Subcutaneous abdominal adipose tissue (tissue), 5 donors: ENCODE results near the gene CYP24A1.

Experiments
- H3K27ac ChIP-seq: one replicate; pipeline ENCODE4 v1.7.0; 2013; ENCODE audit warnings: low read depth, mild to moderate bottlenecking, inconsistent platforms, low read length, moderate library complexity
- H3K27me3 ChIP-seq, 5 donors: one replicate each; pipeline ENCODE4 v1.7.0; 2013; ENCODE audit warnings: low read length in 5 of 5, inconsistent platforms in 1 of 5; ENCODE audit not compliant: control insufficient read depth in 5 of 5, insufficient read depth in 4 of 5
- H3K36me3 ChIP-seq, 5 donors: one replicate each; pipeline ENCODE4 v1.7.0; 2013; ENCODE audit warnings: low read length in 5 of 5; ENCODE audit not compliant: control insufficient read depth in 5 of 5, insufficient read depth in 5 of 5
- H3K4me1 ChIP-seq, 5 donors: one replicate each; pipeline ENCODE4 v1.7.0; 2013; ENCODE audit warnings: low read length in 5 of 5, mild to moderate bottlenecking in 3 of 5, moderate library complexity in 1 of 5; ENCODE audit not compliant: control insufficient read depth in 5 of 5, insufficient read depth in 5 of 5
- H3K4me3 ChIP-seq, 5 donors: one replicate each; pipeline ENCODE4 v1.7.0; 2013; ENCODE audit warnings: low read length in 5 of 5, low read depth in 1 of 5
- H3K9ac ChIP-seq, 5 donors: one replicate each; pipeline ENCODE4 v1.7.0; 2013; ENCODE audit warnings: low read length in 5 of 5, mild to moderate bottlenecking in 4 of 5, moderate library complexity in 3 of 5
- H3K9me3 ChIP-seq, 5 donors: one replicate each; pipeline ENCODE4 v1.7.0; 2013; ENCODE audit warnings: low read length in 5 of 5; ENCODE audit not compliant: control insufficient read depth in 5 of 5
- donor health status: healthy.
- donor health status: healthy.
- donor health status: healthy.
- donor health status: healthy.
- donor health status: healthy.

CYP24A1 gene

DNA sequence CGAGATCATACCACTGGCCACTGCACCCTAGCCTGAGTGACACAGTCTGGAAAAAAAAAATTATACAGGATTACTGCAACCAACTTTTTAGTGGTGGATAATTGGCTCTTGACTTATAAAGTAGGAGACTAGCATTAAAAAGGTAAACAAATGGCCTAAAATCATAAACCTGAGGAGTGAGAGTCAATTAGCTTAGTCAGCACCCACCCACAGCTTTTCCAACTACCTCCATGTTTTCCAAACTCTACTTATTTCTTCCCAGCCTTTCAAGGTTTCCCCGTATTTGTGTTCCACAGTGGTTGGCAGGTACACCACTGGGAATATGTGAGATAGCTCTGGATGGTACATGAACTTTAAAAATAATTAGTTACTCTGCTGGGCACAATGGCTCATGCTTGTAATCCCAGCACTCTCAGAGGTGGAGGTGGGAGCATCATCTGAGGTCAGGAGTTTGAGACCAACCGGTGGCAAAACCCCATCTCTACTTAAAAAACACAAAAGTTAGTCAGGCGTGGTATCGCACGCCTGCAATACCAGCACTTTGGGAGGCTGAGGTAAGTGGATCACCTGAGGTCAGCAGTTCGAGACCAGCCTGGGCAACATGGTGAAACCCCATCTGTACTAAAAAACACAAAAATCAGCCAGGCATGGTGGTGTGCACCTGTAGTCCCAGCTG lies 6.7 kb downstream of the CYP24A1 start:
- Histone ChIP-seq H3K9me3 (no peaks in the 10 kb centered on the region), H3K4me3 (no peak overlapping the region), H3K9ac (no peak overlapping the region), H3K27me3 (peaks cover 9 to 46% (median 35%) of the 10 kb centered on the region in 5 donors), H3K4me1 (no peaks in the 10 kb centered on the region), H3K27ac (no peak overlapping the region), H3K36me3 (no peaks in the 10 kb centered on the region)

DNA sequence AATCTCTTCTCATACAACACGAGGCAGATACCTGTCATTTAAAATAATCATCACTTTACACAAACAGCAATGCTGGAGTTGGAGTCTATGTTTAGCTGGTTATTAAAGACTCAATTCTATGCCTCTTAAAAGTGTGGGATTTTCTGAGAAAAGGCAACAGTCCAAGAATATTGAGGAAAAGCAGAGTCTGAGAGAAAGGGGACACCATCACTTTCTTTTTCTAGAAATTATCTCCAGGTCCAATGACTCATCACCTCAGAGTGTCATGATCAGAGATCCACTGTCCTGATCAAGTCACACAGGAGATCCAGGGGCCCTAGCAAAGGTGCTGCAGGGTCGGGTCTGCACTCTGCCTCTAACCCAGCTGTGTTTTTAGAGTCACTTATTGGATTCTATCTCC lies 8.0 kb downstream of the CYP24A1 start:
- peaks cover 5 to 36% (median 29%) of the 10 kb centered on the region in 5 donors for H3K27me3 ChIP-seq
- H3K9me3 ChIP-seq = no peaks in the 10 kb centered on the region
- H3K9ac ChIP-seq = no peak overlapping the region
- H3K36me3 ChIP-seq = no peaks in the 10 kb centered on the region
- H3K4me3 ChIP-seq = no peak overlapping the region
- H3K27ac ChIP-seq = no peak overlapping the region
- H3K4me1 ChIP-seq = no peaks in the 10 kb centered on the region

DNA sequence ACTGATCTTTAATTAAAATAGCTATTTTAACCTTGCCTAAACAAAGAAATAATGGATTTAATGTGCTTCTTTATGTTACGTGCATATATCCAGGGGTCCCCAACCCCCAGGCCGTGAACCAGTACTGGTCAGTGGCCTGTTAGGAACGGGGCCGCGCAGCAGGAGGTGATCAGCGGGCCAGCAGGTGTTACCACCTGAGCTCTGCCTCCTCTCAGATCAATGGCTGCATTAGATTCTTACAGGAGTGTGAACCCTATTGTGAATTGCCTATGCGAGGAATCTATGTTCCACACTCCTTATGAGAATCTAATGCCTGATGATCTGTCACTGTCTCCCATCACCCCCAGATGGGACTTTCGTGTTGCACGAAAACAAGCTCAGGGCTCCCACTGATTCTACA lies 8.8 kb downstream of the CYP24A1 start:
- H3K27ac ChIP-seq = no peak overlapping the region
- H3K9ac ChIP-seq = no peak overlapping the region
- H3K27me3 ChIP-seq = peaks cover 2 to 33% (median 21%) of the 10 kb centered on the region in 5 donors
- H3K4me3 ChIP-seq = no peak overlapping the region
- H3K9me3 ChIP-seq = no peaks in the 10 kb centered on the region
- H3K4me1 ChIP-seq = no peaks in the 10 kb centered on the region
- H3K36me3 ChIP-seq = no peaks in the 10 kb centered on the region

DNA sequence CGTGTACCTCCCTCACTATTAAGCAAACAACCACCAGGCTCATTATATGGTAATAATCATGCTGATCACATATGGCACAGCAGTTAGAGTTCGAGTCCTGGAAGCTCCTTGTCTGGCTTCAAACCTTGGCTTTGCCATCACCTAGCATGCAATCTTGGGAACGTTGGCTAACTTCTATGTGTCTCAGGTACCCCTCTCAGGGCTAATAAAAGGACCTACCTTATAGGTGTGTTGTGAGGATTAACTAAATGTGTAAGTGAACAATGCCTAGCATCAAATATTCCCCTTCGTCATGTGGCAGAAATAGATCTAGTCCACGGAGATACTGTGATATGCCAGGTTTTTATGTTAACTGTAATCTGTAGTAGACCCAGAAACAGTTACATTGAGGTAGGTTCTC lies 10.4 kb downstream of the CYP24A1 start:
- H3K36me3 ChIP-seq = no peaks in the 10 kb centered on the region
- no peak overlapping the region for H3K4me3 ChIP-seq
- H3K27ac ChIP-seq = no peak overlapping the region
- no peaks in the 10 kb centered on the region for H3K9me3 ChIP-seq
- H3K27me3 ChIP-seq = peaks cover 4 to 26% (median 14%) of the 10 kb centered on the region in 5 donors
- H3K4me1 ChIP-seq = no peaks in the 10 kb centered on the region
- H3K9ac ChIP-seq = no peak overlapping the region

DNA sequence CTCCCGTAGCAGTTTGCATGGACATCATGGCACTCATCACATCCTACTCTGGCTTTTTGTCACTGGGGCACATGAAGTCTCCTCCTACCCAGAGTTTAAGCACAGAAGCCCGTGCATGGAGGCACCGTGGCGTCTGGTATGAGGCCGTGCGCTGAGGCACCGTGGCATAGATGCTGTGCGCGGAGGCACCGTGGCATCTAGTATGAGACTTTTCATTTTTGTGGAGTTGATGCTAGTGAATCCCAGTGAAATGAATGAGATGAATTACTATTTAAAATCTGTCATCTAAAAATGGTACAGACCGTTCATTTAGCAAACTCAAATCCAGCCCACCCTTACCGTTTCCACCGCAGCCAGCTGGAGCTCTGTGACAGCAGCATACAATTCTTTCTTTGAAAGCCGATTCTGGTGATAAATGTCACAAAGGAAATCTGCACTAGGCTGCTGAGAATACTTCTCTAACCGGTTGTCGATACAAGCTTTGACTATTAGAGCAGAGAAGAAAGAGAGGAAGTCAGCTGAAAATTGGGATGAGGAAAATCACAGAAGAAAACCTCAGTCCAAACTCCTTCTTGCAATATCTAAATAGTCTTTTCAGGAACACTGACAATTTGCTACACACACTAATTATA lies 11.3 kb downstream of the CYP24A1 start:
- Histone ChIP-seq H3K36me3 (no peaks in the 10 kb centered on the region), H3K27me3 (peaks cover 3 to 18% (median 9%) of the 10 kb centered on the region in 5 donors), H3K4me1 (no peaks in the 10 kb centered on the region), H3K9me3 (no peaks in the 10 kb centered on the region), H3K9ac (no peak overlapping the region), H3K27ac (no peak overlapping the region), H3K4me3 (no peak overlapping the region)

DNA sequence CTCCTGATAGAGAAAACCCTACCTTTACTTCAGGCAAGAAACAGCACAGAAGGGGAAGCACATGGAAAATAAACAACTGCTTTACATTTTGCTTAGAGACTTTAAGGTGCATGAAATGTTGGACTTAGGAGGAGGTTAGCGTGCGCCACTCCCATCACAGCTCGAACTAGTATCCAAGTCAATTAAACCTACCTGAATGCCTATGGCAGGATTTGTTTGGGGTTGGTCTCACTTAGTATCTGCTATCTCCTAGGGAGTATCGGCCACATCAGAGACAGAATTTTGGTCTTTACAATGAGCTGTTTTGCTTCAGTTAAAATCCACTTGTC lies 12.0 kb downstream of the CYP24A1 start:
- peaks cover 4 to 12% (median 7%) of the 10 kb centered on the region in 5 donors for H3K27me3 ChIP-seq
- no peak overlapping the region for H3K27ac ChIP-seq
- no peak overlapping the region for H3K4me3 ChIP-seq
- no peaks in the 10 kb centered on the region for H3K4me1 ChIP-seq
- no peak overlapping the region for H3K9ac ChIP-seq
- H3K36me3 ChIP-seq = no peaks in the 10 kb centered on the region
- no peaks in the 10 kb centered on the region for H3K9me3 ChIP-seq

DNA sequence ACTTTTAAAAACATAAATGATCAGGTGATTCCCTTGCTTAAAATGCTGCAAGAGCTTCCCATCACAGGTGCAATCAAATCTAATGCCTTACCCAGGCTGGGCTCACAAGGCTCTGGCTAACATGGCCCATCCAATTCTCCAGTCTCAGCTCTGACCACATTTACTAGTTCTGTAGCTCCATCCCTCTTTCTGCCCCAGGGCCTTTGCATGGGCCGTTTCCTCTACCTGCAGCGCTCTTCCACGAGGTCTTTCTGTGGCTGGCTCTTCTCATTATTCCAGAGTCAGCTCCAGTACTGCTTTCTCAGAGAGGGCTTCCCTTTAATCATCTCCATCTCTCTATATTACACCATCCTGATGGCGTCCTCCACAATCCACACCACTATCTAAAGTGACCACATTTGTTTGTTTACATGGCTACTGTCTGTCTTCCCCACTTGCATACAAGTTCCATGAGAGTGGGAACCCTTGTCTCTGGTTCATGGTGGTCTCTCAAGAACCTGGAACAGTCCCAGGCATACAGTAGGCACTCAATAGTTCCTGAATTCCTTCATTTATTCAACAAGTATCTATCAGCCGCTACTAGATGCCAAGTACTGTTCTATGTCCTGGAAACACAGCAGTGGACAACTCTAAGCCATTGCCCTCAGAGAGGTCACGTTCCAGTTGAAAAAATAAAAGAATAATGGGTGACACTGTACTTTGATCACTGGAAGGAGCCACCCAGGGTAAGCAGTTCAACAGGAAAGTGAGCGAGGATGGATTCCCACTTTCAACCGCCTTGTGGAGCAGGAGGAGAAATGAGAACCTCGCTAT lies 12.6 kb downstream of the CYP24A1 start:
- no peaks in the 10 kb centered on the region for H3K4me1 ChIP-seq
- H3K27ac ChIP-seq = no peak overlapping the region
- H3K27me3 ChIP-seq = peaks cover 3 to 12% (median 7%) of the 10 kb centered on the region in 5 donors
- no peaks in the 10 kb centered on the region for H3K9me3 ChIP-seq
- H3K4me3 ChIP-seq = no peak overlapping the region
- H3K36me3 ChIP-seq = no peaks in the 10 kb centered on the region
- no peak overlapping the region for H3K9ac ChIP-seq

DNA sequence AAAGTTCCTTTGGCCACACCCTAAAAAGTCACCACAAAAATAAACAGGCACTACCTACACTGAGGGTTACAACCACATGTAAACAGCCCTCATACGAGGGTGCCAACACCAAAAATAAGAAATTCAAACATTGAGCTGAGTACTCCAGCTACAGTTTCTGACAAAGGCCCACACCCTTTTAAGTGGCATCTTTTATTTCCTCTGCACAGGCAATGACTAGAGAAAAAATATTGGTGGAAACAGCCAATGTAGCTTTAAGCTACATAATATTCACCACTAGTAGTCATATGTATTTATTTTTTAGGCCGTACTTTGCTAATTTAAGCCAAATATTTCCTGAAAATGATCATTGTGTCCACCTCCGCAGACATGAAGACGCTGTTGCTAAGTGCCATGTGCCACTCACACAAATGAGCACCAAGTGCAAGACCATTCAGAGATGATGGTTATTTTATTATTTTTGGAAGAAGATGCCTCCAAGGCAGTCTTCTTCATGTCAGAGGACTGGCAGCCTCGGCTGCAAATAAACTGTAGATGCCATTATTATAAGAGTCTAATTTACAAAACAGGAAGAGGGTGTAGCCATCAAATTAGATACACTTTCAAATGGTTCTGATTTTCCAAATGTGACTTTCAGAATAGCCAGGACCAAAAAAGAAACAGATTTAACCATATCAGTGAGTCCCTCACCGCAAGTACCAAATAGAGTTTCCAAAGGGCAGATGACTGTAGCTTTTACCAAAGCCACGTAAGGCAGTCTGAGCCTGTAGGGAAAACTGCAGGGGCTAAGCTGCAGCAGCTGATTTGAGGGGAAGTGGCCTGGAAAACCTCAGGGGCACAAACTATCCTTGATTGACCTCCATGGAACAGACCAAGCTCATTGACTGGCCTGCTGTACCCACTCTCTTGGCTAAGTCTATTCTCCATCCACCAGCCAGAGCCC lies 13.4 kb downstream of the CYP24A1 start:
- H3K27ac ChIP-seq = no peak overlapping the region
- no peaks in the 10 kb centered on the region for H3K36me3 ChIP-seq
- no peak overlapping the region for H3K4me3 ChIP-seq
- peaks cover 3 to 10% (median 4%) of the 10 kb centered on the region in 5 donors for H3K27me3 ChIP-seq
- H3K4me1 ChIP-seq = no peaks in the 10 kb centered on the region
- H3K9ac ChIP-seq = no peak overlapping the region
- no peaks in the 10 kb centered on the region for H3K9me3 ChIP-seq

DNA sequence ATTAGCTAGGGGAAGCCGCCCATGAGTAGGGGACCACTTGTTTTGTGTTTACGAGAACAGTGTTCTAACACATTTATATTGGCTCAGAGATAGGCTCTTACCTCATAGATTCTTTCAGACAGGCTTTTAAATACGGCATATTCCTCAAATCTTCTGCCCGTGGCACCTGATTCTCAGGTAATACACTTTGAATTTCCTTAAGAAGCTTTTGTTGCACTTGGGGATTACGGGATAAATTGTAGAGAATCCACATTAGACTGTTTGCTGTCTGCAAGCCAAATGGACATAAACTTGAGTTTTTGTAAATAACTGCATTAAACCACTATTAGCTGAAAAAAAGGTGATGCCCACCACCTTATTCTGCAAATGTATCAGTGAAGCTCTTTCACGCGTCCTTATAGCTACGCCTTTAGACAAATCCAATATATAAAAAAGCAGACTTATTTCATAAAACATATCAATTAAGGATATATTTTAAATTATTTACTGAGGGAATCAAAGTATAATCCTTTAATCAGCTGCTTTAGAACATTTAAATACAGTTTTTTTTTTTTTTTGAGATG lies 14.8 kb downstream of the CYP24A1 start:
- peaks cover 3 to 8% (median 5%) of the 10 kb centered on the region in 5 donors for H3K27me3 ChIP-seq
- H3K27ac ChIP-seq = no peak overlapping the region
- H3K9me3 ChIP-seq = no peaks in the 10 kb centered on the region
- H3K36me3 ChIP-seq = no peaks in the 10 kb centered on the region
- H3K4me1 ChIP-seq = no peaks in the 10 kb centered on the region
- no peak overlapping the region for H3K4me3 ChIP-seq
- H3K9ac ChIP-seq = no peak overlapping the region
